Glomerular visceral epithelial cell (primary cell): Measurements from ENCODE around the gene FUT8.
"Not testable (repeated sequence)": the region's sequence is repeated elsewhere in the genome, so short reads cannot be mapped to it uniquely, and the experiment has no call there.

Source experiments
- DNase-seq: peaks from one replicate; pipeline ENCODE4 v3.0.0-alpha.2; 2016; ENCODE audit errors: extremely low spot score

The FUT8 gene

GRCh38 chr14:65620195-65620594, 207.7 kb downstream of the FUT8 start:
- DNase-seq = no peak

GRCh38 chr14:65622703-65623102, 210.2 kb downstream of the FUT8 start:
- DNase-seq = no peak

- no peak for DNase-seq
These were observed 211.2 kb downstream of the FUT8 start for GRCh38 chr14:65623759-65624158.

- no peak for DNase-seq
These were observed 214.8 kb downstream of the FUT8 start for GRCh38 chr14:65627315-65627714.

- no peak for DNase-seq
These were observed 216.1 kb downstream of the FUT8 start for GRCh38 chr14:65628664-65629063.

GRCh38 chr14:65631040-65631439, 218.5 kb downstream of the FUT8 start:
- peak; percentile 50 for DNase-seq

- no peak for DNase-seq
These were observed 220.0 kb downstream of the FUT8 start for GRCh38 chr14:65632487-65632886.

- not testable (repeated sequence) for DNase-seq
These were observed 221.1 kb downstream of the FUT8 start for GRCh38 chr14:65633666-65634065.

- peak; percentile 85 for DNase-seq
These were observed 225.2 kb downstream of the FUT8 start for GRCh38 chr14:65637780-65638179.

- DNase-seq = no peak
These were observed 226.7 kb downstream of the FUT8 start for GRCh38 chr14:65639216-65639615.

- DNase-seq = no peak
These were observed 238.3 kb downstream of the FUT8 start for GRCh38 chr14:65650826-65651225.

- no peak for DNase-seq
These were observed 244.0 kb downstream of the FUT8 start for GRCh38 chr14:65656554-65656953.

GRCh38 chr14:65658202-65658601, 245.7 kb downstream of the FUT8 start:
- no peak for DNase-seq

GRCh38 chr14:65661865-65662264, 249.3 kb downstream of the FUT8 start:
- DNase-seq = no peak

GRCh38 chr14:65664436-65664835, 251.9 kb downstream of the FUT8 start:
- DNase-seq = no peak

GRCh38 chr14:65676361-65677014, 264.0 kb downstream of the FUT8 start:
- DNase-seq = no peak

- DNase-seq = no peak
These were observed 273.0 kb downstream of the FUT8 start for GRCh38 chr14:65685572-65685971.

- peak; percentile 4 for DNase-seq
These were observed 274.2 kb downstream of the FUT8 start for GRCh38 chr14:65686761-65687160.

- no peak for DNase-seq
These were observed 276.5 kb downstream of the FUT8 start for GRCh38 chr14:65689070-65689469.

- not testable (repeated sequence) for DNase-seq
These were observed 280.0 kb downstream of the FUT8 start for GRCh38 chr14:65692566-65692965.

- no peak for DNase-seq
These were observed 284.3 kb downstream of the FUT8 start for GRCh38 chr14:65696801-65697200.

GRCh38 chr14:65703521-65703920, 291.0 kb downstream of the FUT8 start:
- DNase-seq = no peak

- DNase-seq = no peak
These were observed 291.5 kb downstream of the FUT8 start for GRCh38 chr14:65703996-65704395.

- DNase-seq = no peak
These were observed 291.9 kb downstream of the FUT8 start for GRCh38 chr14:65704437-65704836.
